ENCODE measurements around the gene MINAR1. TPM values are rescaled to one million over a fixed set of nuclear protein-coding genes. Genes with fewer than 3 reads are reported as not detected.
A peak's percentile ranks its signal among the peaks of the same experiment; 100 is the strongest.

MINAR1 gene
- total RNA-seq, 1 donor from 2014 or later, result 1.7 TPM

DNA sequence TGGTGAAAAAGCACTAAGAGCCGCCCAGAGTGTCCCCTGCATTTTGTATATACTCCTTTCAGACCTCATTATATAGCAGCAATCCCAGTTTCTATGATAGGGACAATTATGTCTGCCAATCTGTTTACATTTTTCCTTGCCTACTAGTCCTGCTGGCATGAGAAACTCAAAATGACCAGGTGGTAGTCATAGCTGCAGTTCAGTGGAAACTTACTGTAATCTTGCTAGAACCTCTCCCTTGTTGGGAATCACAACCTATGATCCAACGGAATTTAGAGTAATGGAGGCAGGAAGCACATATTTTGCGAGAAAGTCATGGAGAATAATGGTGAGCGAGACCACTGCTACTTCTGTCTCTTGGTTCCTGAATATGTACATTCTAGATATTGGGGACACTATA, 28.6 kb upstream of the MINAR1 start:
- no peaks in the 10 kb centered on the region for H3K27me3 Mint-ChIP-seq (ENCODE audit: low read depth, unreplicated experiment)
- Histone ChIP-seq H3K4me2 (ENCODE audit: low read length) (no peak overlapping the region), H3K36me3 (ENCODE audit: insufficient read depth, low read length) (no peaks in the 10 kb centered on the region), H3K9me3 (ENCODE audit: insufficient read depth, low read depth, low read length) (no peaks in the 10 kb centered on the region), H3K79me2 (ENCODE audit: insufficient read depth, low read length) (no peaks in the 10 kb centered on the region), H3K4me1 (ENCODE audit: insufficient read depth, low read length) (peaks cover 5% of the 10 kb centered on the region), H3K4me3 (ENCODE audit: insufficient read depth, low read depth, low read length) (no peak overlapping the region), H3K27me3 (ENCODE audit: insufficient read depth, low read length) (no peaks in the 10 kb centered on the region), H4K20me1 (ENCODE audit: insufficient read depth, low read length) (peaks cover 4% of the 10 kb centered on the region), H3K9ac (ENCODE audit: low read length) (no peak overlapping the region), H3K27ac (ENCODE audit: low read depth, low read length) (no peak overlapping the region), H2AFZ (ENCODE audit: low read depth, low read length) (no peak overlapping the region)
- no peak overlapping the region for H3K4me3 Mint-ChIP-seq (ENCODE audit: unreplicated experiment)
- no peak overlapping the region for H3K27ac Mint-ChIP-seq (ENCODE audit: unreplicated experiment)
- H3K36me3 Mint-ChIP-seq (ENCODE audit: low read depth, unreplicated experiment), result no peaks in the 10 kb centered on the region
- no peaks in the 10 kb centered on the region for H3K9me3 Mint-ChIP-seq (ENCODE audit: unreplicated experiment)
- FAIRE-seq (peak; percentile 59), DNase-seq (ENCODE audit: low read depth) (peak; percentile 51)
- no peak for TF ChIP-seq EZH2 (IDR thresholded peaks at IDR 0.05; ENCODE audit: insufficient read depth, low read length)
- TF ChIP-seq, protein P1, sequence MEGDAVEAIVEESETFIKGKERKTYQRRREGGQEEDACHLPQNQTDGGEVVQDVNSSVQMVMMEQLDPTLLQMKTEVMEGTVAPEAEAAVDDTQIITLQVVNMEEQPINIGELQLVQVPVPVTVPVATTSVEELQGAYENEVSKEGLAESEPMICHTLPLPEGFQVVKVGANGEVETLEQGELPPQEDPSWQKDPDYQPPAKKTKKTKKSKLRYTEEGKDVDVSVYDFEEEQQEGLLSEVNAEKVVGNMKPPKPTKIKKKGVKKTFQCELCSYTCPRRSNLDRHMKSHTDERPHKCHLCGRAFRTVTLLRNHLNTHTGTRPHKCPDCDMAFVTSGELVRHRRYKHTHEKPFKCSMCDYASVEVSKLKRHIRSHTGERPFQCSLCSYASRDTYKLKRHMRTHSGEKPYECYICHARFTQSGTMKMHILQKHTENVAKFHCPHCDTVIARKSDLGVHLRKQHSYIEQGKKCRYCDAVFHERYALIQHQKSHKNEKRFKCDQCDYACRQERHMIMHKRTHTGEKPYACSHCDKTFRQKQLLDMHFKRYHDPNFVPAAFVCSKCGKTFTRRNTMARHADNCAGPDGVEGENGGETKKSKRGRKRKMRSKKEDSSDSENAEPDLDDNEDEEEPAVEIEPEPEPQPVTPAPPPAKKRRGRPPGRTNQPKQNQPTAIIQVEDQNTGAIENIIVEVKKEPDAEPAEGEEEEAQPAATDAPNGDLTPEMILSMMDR (IDR thresholded peaks at IDR 0.05; ENCODE audit: insufficient read depth, low read depth, low read length), result no peak
- peaks cover 7% of the 10 kb centered on the region for H3K4me1 Mint-ChIP-seq (ENCODE audit: low read depth, unreplicated experiment)

DNA sequence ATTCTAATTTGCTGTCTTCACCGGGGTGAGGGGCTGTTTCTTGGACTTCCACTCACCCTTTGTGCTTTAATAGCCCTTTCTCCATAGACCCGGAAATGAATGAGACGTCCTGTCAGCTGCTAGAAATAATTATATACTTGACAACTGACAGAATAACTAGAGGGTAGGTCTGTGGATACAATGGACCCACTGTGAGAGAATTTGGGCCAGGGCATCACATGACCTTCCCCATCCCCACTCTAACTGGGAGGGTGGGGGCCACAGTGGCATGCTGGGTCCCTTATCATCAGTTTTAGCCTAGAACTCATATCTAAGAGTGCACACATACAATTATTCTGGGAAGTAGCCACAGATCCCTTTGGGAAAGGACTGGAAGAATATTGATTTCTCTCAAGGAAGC, 25.9 kb upstream of the MINAR1 start:
- peaks cover 5% of the 10 kb centered on the region for H3K4me1 ChIP-seq (ENCODE audit: insufficient read depth, low read length)
- no peaks in the 10 kb centered on the region for H3K36me3 ChIP-seq (ENCODE audit: insufficient read depth, low read length)
- H3K4me3 ChIP-seq (ENCODE audit: insufficient read depth, low read depth, low read length), result no peak overlapping the region
- no peaks in the 10 kb centered on the region for H3K27me3 ChIP-seq (ENCODE audit: insufficient read depth, low read length)
- no peak overlapping the region for H3K9ac ChIP-seq (ENCODE audit: low read length)
- no peak overlapping the region for H3K4me2 ChIP-seq (ENCODE audit: low read length)
- no peak overlapping the region for H2AFZ ChIP-seq (ENCODE audit: low read depth, low read length)
- no peak for FAIRE-seq
- no peak for TF ChIP-seq EZH2 (IDR thresholded peaks at IDR 0.05; ENCODE audit: insufficient read depth, low read length)
- TF ChIP-seq, protein P1 (IDR thresholded peaks at IDR 0.05; ENCODE audit: insufficient read depth, low read depth, low read length), result no peak
- H3K9me3 ChIP-seq (ENCODE audit: insufficient read depth, low read depth, low read length), result no peaks in the 10 kb centered on the region
- H3K4me1 Mint-ChIP-seq (ENCODE audit: low read depth, unreplicated experiment), result peaks cover 7% of the 10 kb centered on the region
- no peak overlapping the region for H3K4me3 Mint-ChIP-seq (ENCODE audit: unreplicated experiment)
- H3K27ac Mint-ChIP-seq (ENCODE audit: unreplicated experiment), result no peak overlapping the region
- peaks cover under 1% of the 10 kb centered on the region for H3K36me3 Mint-ChIP-seq (ENCODE audit: low read depth, unreplicated experiment)
- DNase-seq (ENCODE audit: low read depth), result no peak
- H3K27me3 Mint-ChIP-seq (ENCODE audit: low read depth, unreplicated experiment), result no peaks in the 10 kb centered on the region
- H4K20me1 ChIP-seq (ENCODE audit: insufficient read depth, low read length), result no peaks in the 10 kb centered on the region
- H3K9me3 Mint-ChIP-seq (ENCODE audit: unreplicated experiment), result peaks cover under 1% of the 10 kb centered on the region
- H3K27ac ChIP-seq (ENCODE audit: low read depth, low read length), result no peak overlapping the region
- H3K79me2 ChIP-seq (ENCODE audit: insufficient read depth, low read length), result no peaks in the 10 kb centered on the region

DNA sequence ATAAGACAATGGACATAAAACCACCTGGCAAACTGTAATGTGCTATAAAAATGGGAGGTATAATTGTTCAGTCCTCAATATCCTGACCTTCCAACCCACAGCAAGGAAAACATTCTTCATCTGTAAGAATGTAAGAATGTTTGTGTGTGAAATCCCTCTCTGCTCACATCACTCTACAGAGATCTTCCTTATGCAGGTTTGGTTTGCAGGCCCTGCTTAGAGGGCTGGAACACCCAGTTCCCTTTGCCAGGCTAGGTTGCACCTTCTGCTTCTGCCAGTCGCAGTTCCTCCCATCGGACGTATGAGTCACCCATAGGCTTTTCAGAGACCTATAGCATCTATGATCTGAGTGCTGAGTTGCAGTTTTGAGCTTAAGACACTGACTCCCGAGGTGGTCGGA, 24.1 kb upstream of the MINAR1 start:
- Mint-ChIP-seq H3K27ac (ENCODE audit: unreplicated experiment) (no peak overlapping the region), H3K4me1 (ENCODE audit: low read depth, unreplicated experiment) (peaks cover 7% of the 10 kb centered on the region), H3K9me3 (ENCODE audit: unreplicated experiment) (peaks cover 5% of the 10 kb centered on the region), H3K36me3 (ENCODE audit: low read depth, unreplicated experiment) (peaks cover 14% of the 10 kb centered on the region), H3K4me3 (ENCODE audit: unreplicated experiment) (no peak overlapping the region), H3K27me3 (ENCODE audit: low read depth, unreplicated experiment) (no peaks in the 10 kb centered on the region)
- Histone ChIP-seq H3K27ac (ENCODE audit: low read depth, low read length) (no peak overlapping the region), H3K4me1 (ENCODE audit: insufficient read depth, low read length) (peaks cover 5% of the 10 kb centered on the region), H3K79me2 (ENCODE audit: insufficient read depth, low read length) (no peaks in the 10 kb centered on the region), H2AFZ (ENCODE audit: low read depth, low read length) (no peak overlapping the region), H3K9ac (ENCODE audit: low read length) (no peak overlapping the region), H3K9me3 (ENCODE audit: insufficient read depth, low read depth, low read length) (no peaks in the 10 kb centered on the region), H3K27me3 (ENCODE audit: insufficient read depth, low read length) (no peaks in the 10 kb centered on the region), H3K4me2 (ENCODE audit: low read length) (no peak overlapping the region), H4K20me1 (ENCODE audit: insufficient read depth, low read length) (no peaks in the 10 kb centered on the region), H3K4me3 (ENCODE audit: insufficient read depth, low read depth, low read length) (no peak overlapping the region), H3K36me3 (ENCODE audit: insufficient read depth, low read length) (no peaks in the 10 kb centered on the region)
- FAIRE-seq (no peak), DNase-seq (ENCODE audit: low read depth) (peak; percentile 51)
- TF ChIP-seq, protein P1 (IDR thresholded peaks at IDR 0.05; ENCODE audit: insufficient read depth, low read depth, low read length), result no peak
- TF ChIP-seq EZH2 (IDR thresholded peaks at IDR 0.05; ENCODE audit: insufficient read depth, low read length), result no peak

Measured in astrocyte (in vitro differentiated cells and primary cell).